Endothelial cell of umbilical vein (primary cell): ENCODE data around the gene DNAJC12.

ENCODE experiments used
- CTCF ChIP-seq, 2 donors: IDR thresholded peaks; 1 replicate in 1 of 2; 2 replicates in 1 of 2; pipeline ENCODE4 v1.5.1; 2011; ENCODE audit warnings: low read length in 2 of 2, mild to moderate bottlenecking in 2 of 2, moderate library complexity in 2 of 2, control low read depth in 1 of 2, inconsistent platforms in 1 of 2, low read depth in 1 of 2; ENCODE audit not compliant: insufficient read depth in 1 of 2; ENCODE audit errors: extremely low read depth in 1 of 2
- EZH2 ChIP-seq: IDR thresholded peaks from 2 replicates; pipeline ENCODE4 v1.6.1; 2012; ENCODE audit warnings: borderline replicate concordance, low read depth, mild to moderate bottlenecking, moderate library complexity, low read length, inconsistent platforms; ENCODE audit not compliant: severe bottlenecking
- POLR2A ChIP-seq: IDR thresholded peaks from 2 replicates; pipeline ENCODE4 v1.6.1; 2012; ENCODE audit warnings: low read depth, mild to moderate bottlenecking, control low read depth, low read length
- POLR2AphosphoS5 ChIP-seq: IDR thresholded peaks from 2 replicates; pipeline ENCODE4 v1.6.1; 2012; ENCODE audit warnings: low read depth, mild to moderate bottlenecking, control low read depth, low read length, moderate library complexity; ENCODE audit not compliant: insufficient read depth

- TF ChIP-seq CTCF (IDR thresholded peaks at IDR 0.05; ENCODE audit: extremely low read depth in 1 of 2, insufficient read depth in 1 of 2, low read depth in 1 of 2, low read length in 2 of 2) (no peak), POLR2A (no peak), EZH2 (no peak), POLR2AphosphoS5 (no peak)
Measured at GRCh38 chr10:67792653-67793052, 45.3 kb downstream of the DNAJC12 start.
